Liver (tissue), 9 donors: ENCODE measurements around the gene ACAT1. TPM values are rescaled to one million over a fixed set of nuclear protein-coding genes. Genes with fewer than 3 reads are reported as not detected.
A peak's percentile ranks its signal among the peaks of the same experiment; 100 is the strongest.

ENCODE experiments used
- DNase-seq: peaks from one replicate; pipeline ENCODE4 v3.0.0-alpha.2; 2017; ENCODE audit warnings: low spot score
- H3K27ac ChIP-seq, 2 donors: one replicate each; pipeline ENCODE4 v1.7.0; 2013; ENCODE audit warnings: inconsistent platforms in 2 of 2, low read length in 2 of 2, control low read depth in 1 of 2, low read depth in 1 of 2, mild to moderate bottlenecking in 1 of 2
- H3K27me3 ChIP-seq, 4 donors: one replicate each; pipeline versions ENCODE4 v1.6.1 to v1.7.0; 2013; ENCODE audit warnings: low read length in 3 of 4, inconsistent platforms in 1 of 4, mild to moderate bottlenecking in 1 of 4, moderate library complexity in 1 of 4; ENCODE audit not compliant: control insufficient read depth in 4 of 4, insufficient read depth in 4 of 4
- H3K36me3 ChIP-seq, 4 donors: one replicate each; pipeline versions ENCODE4 v1.6.1 to v1.7.0; 2013; ENCODE audit warnings: low read length in 3 of 4, mild to moderate bottlenecking in 3 of 4, low read depth in 1 of 4, moderate library complexity in 1 of 4; ENCODE audit not compliant: control insufficient read depth in 4 of 4, insufficient read depth in 3 of 4
- H3K4me1 ChIP-seq, 4 donors: one replicate each; pipeline versions ENCODE4 v1.6.1 to v1.7.0; 2013; ENCODE audit warnings: low read length in 3 of 4, mild to moderate bottlenecking in 3 of 4, moderate library complexity in 1 of 4; ENCODE audit not compliant: control insufficient read depth in 4 of 4, insufficient read depth in 4 of 4
- H3K4me3 ChIP-seq, 3 donors: one replicate each; pipeline versions ENCODE4 v1.6.1 to v1.7.0; 2013; ENCODE audit warnings: low read length in 3 of 3, control low read depth in 1 of 3, low read depth in 1 of 3, mild to moderate bottlenecking in 1 of 3
- H3K9ac ChIP-seq, 2 donors: one replicate each; pipeline ENCODE4 v1.7.0; 2013; ENCODE audit warnings: low read length in 2 of 2, mild to moderate bottlenecking in 2 of 2, moderate library complexity in 2 of 2, control low read depth in 1 of 2, low read depth in 1 of 2
- H3K9me3 ChIP-seq, 4 donors: one replicate each; pipeline versions ENCODE4 v1.6.1 to v1.7.0; 2013; ENCODE audit warnings: low read length in 3 of 4; ENCODE audit not compliant: control insufficient read depth in 4 of 4
- ATF3 ChIP-seq: IDR thresholded peaks from 2 replicates; pipeline ENCODE4 v1.6.1; 2016; ENCODE audit warnings: antibody characterized with exemption
- CTCF ChIP-seq: fragments of 150-350 bp; IDR thresholded peaks from 2 replicates; pipeline ENCODE4 v1.5.1; 2017; ENCODE audit warnings: improper control_type of control experiment, low read depth, low read length; ENCODE audit not compliant: missing input control
- EGR1 ChIP-seq, 2 donors: IDR thresholded peaks; 2 replicates each; pipeline ENCODE4 v1.6.1; 2016 to 2018; ENCODE audit warnings: antibody characterized with exemption in 2 of 2, low read depth in 2 of 2
- FOXA1 ChIP-seq: IDR thresholded peaks from 2 replicates; pipeline ENCODE4 v1.6.1; 2016; ENCODE audit warnings: antibody characterized with exemption
- FOXA2 ChIP-seq: IDR thresholded peaks from 2 replicates; pipeline ENCODE4 v1.6.1; 2016; ENCODE audit warnings: antibody characterized with exemption
- GABPA ChIP-seq, 2 donors: IDR thresholded peaks in 1 of 2; conservative IDR thresholded peaks in 1 of 2; 2 replicates each; pipeline ENCODE4 v1.6.1; 2016; ENCODE audit warnings: antibody characterized with exemption in 2 of 2, mild to moderate bottlenecking in 1 of 2, moderate library complexity in 1 of 2
- HNF4A ChIP-seq, 2 donors: conservative IDR thresholded peaks; 2 replicates each; pipeline ENCODE4 v1.6.1; 2016; ENCODE audit warnings: antibody characterized with exemption in 2 of 2, mild to moderate bottlenecking in 2 of 2
- HNF4G ChIP-seq: IDR thresholded peaks from 2 replicates; pipeline ENCODE4 v1.6.1; 2016; ENCODE audit warnings: antibody characterized with exemption
- JUND ChIP-seq, 2 donors: IDR thresholded peaks; 2 replicates each; pipeline ENCODE4 v1.6.1; 2016; ENCODE audit warnings: antibody characterized with exemption in 2 of 2
- MAX ChIP-seq: IDR thresholded peaks from 2 replicates; pipeline ENCODE4 v1.6.1; 2016; ENCODE audit warnings: antibody characterized with exemption
- NR2F2 ChIP-seq: IDR thresholded peaks from 2 replicates; pipeline ENCODE4 v1.6.1; 2016; ENCODE audit warnings: antibody characterized with exemption
- RAD21 ChIP-seq, 2 donors: IDR thresholded peaks; 2 replicates each; pipeline ENCODE4 v1.6.1; 2016; ENCODE audit warnings: antibody characterized with exemption in 2 of 2, mild to moderate bottlenecking in 2 of 2
- REST ChIP-seq: IDR thresholded peaks from 2 replicates; pipeline ENCODE4 v1.6.1; 2016; ENCODE audit warnings: antibody characterized with exemption, mild to moderate bottlenecking
- RXRA ChIP-seq, 2 donors: IDR thresholded peaks; 2 replicates each; pipeline ENCODE4 v1.6.1; 2017 to 2018; ENCODE audit warnings: antibody characterized with exemption in 2 of 2, mild to moderate bottlenecking in 1 of 2
- SP1 ChIP-seq: IDR thresholded peaks from 2 replicates; pipeline ENCODE4 v1.6.1; 2018; ENCODE audit warnings: antibody characterized with exemption, mild to moderate bottlenecking
- TAF1 ChIP-seq: conservative IDR thresholded peaks from 2 replicates; pipeline ENCODE4 v1.6.1; 2016; ENCODE audit warnings: antibody characterized with exemption, mild to moderate bottlenecking
- YY1 ChIP-seq: IDR thresholded peaks from 2 replicates; pipeline ENCODE4 v1.6.1; 2016; ENCODE audit warnings: antibody characterized with exemption, mild to moderate bottlenecking
- ZBTB33 ChIP-seq: IDR thresholded peaks from 2 replicates; pipeline ENCODE4 v1.6.1; 2016; ENCODE audit warnings: antibody characterized with exemption
- WGBS: extraction: QIAGEN DNeasy Blood & Tissue Kit; methylation state at CpG from one replicate; pipeline ENCODE4 v1.1.7; 2013; 5-methylcytosine and 5-hydroxymethylcytosine counted together
- polyA plus RNA-seq, 2 donors: library from polyadenylated mRNA; stranded (reverse) in 1 of 2; unstranded in 1 of 2; fragments of 200-250 nt in 1 of 2; fragments of >200 nt in 1 of 2; fragmentation: Nextera tagmentation in 1 of 2; extraction: Ambion mirVana in 1 of 2; gene quantifications; one replicate each; pipeline versions ENCODE4 v1.2.1 to v1.2.3, GENCODE V29; 2013 to 2015
- total RNA-seq, 2 donors: library from RNA; depleted of rRNA; stranded (reverse); fragments of >200 nt; gene quantifications; one replicate each; pipeline ENCODE4 v1.2.3, GENCODE V29; 2014
- donor health status: healthy.
- donor health status: healthy.
- donor health status: healthy.
- donor health status: healthy.
- donor health status: healthy.

The ACAT1 gene
- total and polyA plus RNA-seq, 4 donors, result 99.8 to 1,048 (median 575) TPM

GRCh38 chr11:108177570-108177969 is 56.2 kb downstream of the ACAT1 start:
- no peak overlapping the region for H3K9ac ChIP-seq
- H3K27ac ChIP-seq, result peak overlapping the region; percentile 17 to 20
- no peak overlapping the region for H3K4me3 ChIP-seq
- peaks cover 0 to 22% (median 14%) of the 10 kb centered on the region in 4 donors for H3K36me3 ChIP-seq
- DNase-seq, result no peak
- no peaks in the 10 kb centered on the region for H3K27me3 ChIP-seq
- no peaks in the 10 kb centered on the region for H3K9me3 ChIP-seq
- peaks cover 0 to 4% (median 0%) of the 10 kb centered on the region in 4 donors for H3K4me1 ChIP-seq
- TF ChIP-seq SP1 (no peak), FOXA2 (no peak), HNF4A (conservative IDR thresholded peaks at IDR 0.05) (peak; percentile 29 to 30), ATF3 (no peak), FOXA1 (no peak), GABPA (IDR thresholded peaks at IDR 0.05 in 1 of 2, conservative IDR thresholded peaks at IDR 0.05 in 1 of 2) (no peak), EGR1 (IDR thresholded peaks at IDR 0.05; ENCODE audit: low read depth in 2 of 2) (no peak), NR2F2 (peak; percentile 72), CTCF (no peak), REST (no peak), HNF4G (no peak), RXRA (IDR thresholded peaks at IDR 0.05) (peak; percentile 54 to 57), ZBTB33 (no peak)
- 65% methylated on average over 5 of the region's 5 CpGs for WGBS

- H3K36me3 ChIP-seq, result peaks cover 8 to 24% (median 14%) of the 10 kb centered on the region in 4 donors
- no peak overlapping the region for H3K9ac ChIP-seq
- no peaks in the 10 kb centered on the region for H3K9me3 ChIP-seq
- H3K27ac ChIP-seq, result no peak overlapping the region
- no peak overlapping the region for H3K4me3 ChIP-seq
- H3K4me1 ChIP-seq, result peaks cover 2 to 6% (median 5%) of the 10 kb centered on the region in 4 donors
- H3K27me3 ChIP-seq, result no peaks in the 10 kb centered on the region
- no peak for DNase-seq
- TF ChIP-seq ZBTB33 (no peak), ATF3 (no peak), TAF1 (no peak), YY1 (no peak), EGR1 (IDR thresholded peaks at IDR 0.05; ENCODE audit: low read depth in 2 of 2) (no peak), MAX (no peak), RAD21 (IDR thresholded peaks at IDR 0.05) (no peak), HNF4A (conservative IDR thresholded peaks at IDR 0.05) (no peak), REST (no peak), GABPA (IDR thresholded peaks at IDR 0.05 in 1 of 2, conservative IDR thresholded peaks at IDR 0.05 in 1 of 2) (no peak), JUND (IDR thresholded peaks at IDR 0.05) (no peak), SP1 (no peak), NR2F2 (no peak), HNF4G (no peak), RXRA (IDR thresholded peaks at IDR 0.05) (no peak)
These were observed 72.4 kb downstream of the ACAT1 start for GRCh38 chr11:108193725-108194124.
